Measurements from ENCODE around the gene DAZAP1. TPM values are rescaled to one million over a fixed set of nuclear protein-coding genes. Genes with fewer than 3 reads are reported as not detected.

The DAZAP1 gene
- 47.6 and 59.4 TPM in 2 replicates for total RNA-seq (2014; rRNA removed; shearing (Covaris generic))

DNA sequence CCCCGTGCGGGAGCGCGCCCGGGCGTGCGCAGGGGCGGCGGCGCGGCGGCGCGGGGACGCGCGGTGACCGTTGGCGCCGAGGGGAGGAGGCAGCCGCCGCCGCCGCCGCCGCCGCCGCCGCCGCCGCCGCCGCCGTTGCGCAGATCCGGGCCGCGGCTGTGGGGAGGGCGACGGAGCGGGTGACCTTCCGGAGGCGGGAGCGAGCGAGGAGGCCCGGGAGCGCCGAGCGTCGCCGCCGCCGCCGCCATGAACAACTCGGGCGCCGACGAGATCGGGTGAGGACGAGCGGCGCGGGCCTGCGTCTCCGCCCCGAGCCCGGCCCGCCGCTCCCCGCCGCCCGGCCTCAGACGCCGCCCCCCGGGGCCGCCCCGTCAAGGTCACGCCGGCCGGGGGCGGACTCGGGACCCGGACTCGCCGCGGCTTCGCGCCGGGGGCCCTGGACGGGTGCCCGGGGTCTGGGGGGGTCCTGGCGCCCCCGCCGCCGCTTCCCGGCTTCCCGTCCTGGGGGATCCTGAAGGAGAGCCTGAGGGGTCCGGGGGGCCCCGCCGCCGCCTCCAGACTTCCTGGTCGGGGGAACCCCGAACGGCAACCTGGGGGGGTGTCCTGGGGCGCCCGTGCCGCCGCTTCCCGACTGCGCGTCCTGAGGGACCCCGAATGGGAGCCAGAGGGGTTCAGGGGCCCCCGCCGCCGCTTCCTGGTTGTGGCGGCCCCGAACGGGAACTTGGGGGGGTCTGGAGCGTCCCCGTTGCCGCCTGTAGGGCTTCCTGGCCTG, at the start of gene DAZAP1:
DAZAP1 (plus strand) TSS at position 59 of the 772 bp plus-strand sequence; CDS start at position 247, 188 bp downstream.
- no peak for DNase-seq (ENCODE audit: low spot score)

DNA sequence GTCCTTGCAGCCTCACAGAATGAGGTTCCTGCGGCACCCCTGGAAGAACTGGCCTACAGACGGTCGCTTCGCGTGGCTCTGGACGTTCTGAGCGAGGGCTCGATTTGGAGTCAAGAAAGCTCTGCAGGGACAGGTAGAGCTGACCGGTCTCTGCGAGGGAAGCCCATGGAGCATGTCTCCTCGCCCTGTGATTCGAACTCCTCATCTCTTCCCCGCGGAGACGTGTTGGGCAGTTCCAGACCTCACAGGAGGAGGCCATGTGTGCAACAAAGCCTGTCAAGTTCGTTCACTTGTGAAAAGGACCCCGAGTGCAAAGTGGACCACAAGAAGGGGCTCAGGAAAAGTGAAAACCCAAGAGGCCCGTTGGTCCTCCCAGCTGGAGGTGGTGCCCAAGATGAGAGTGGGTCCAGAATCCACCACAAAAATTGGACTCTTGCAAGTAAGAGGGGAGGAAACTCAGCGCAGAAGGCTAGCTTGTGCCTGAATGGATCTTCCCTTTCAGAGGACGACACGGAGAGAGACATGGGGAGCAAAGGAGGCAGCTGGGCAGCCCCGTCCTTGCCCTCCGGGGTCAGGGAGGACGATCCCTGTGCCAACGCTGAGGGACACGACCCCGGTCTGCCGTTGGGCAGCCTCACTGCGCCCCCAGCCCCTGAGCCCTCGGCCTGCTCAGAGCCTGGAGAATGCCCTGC, 47.1 kb upstream of the DAZAP1 start:
- no peak for DNase-seq (ENCODE audit: low spot score)

DNA sequence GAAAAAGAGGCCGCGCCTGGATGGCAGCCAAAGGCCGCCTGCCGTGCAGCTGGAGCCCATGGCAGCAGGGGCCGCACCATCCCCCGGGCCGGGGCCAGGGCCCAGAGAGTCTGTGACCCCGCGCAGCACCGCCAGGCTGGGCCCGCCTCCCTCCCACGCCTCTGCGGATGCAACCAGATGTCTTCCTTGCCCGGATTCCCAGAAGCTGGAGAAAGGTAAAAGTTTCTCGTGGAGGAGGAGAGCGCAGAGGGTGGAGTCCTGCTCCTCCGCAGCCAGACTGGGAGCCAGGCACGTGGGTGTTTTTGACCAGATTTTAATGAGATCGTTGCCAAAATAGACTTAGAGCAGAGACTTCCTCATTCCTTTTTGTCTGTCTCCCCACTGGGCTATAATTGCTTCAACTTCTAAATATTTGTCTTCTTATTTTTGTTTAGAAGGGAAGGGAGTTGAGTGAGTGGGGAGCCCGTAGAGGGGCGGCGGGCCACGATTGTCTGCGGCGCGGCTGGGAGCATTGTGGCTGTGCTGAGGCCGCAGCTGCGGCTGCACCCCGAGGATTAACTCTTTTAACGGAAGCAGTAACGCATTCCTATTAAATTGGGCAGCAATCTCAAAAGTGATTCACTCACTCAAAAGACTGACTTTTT, 46.4 kb upstream of the DAZAP1 start:
- peak; percentile 54 for DNase-seq (ENCODE audit: low spot score)

DNA sequence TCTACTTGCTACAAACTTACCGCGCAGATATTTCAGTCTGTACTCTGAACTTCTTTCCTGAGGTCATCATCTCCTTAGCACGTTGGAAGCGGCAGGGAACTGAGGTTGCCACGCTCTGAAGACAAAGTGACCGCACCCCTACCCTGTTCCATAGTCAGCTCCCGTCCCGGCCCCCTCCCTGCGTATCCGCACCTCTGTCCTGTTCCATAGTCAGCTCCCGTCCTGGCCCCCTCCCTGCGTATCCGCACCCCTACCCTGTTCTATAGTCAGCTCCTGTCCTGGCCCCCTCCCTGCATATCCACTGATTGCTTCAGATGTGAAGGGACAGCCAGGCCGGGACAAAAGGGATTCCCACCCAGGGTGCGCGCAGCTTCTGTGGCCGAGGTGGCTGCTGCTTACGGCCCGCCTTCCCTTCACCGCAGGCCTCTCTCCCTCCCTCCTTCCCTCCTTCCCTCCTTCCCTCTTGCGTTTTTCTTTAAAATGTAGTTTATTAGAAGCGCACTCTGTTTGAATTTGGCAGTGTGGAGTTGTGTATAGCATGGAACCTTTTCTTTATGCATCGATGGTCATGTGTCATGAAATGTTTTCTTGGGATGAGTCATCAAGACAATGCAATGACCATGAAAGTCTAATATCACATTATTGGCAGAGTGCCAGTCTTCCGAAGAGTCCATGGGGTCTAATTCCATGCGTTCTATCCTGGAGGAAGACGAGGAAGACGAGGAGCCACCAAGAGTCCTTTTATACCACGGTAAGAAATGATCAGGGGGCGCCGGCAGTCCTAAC, 45.6 kb upstream of the DAZAP1 start:
- peak; percentile 13 for DNase-seq (ENCODE audit: low spot score)

DNA sequence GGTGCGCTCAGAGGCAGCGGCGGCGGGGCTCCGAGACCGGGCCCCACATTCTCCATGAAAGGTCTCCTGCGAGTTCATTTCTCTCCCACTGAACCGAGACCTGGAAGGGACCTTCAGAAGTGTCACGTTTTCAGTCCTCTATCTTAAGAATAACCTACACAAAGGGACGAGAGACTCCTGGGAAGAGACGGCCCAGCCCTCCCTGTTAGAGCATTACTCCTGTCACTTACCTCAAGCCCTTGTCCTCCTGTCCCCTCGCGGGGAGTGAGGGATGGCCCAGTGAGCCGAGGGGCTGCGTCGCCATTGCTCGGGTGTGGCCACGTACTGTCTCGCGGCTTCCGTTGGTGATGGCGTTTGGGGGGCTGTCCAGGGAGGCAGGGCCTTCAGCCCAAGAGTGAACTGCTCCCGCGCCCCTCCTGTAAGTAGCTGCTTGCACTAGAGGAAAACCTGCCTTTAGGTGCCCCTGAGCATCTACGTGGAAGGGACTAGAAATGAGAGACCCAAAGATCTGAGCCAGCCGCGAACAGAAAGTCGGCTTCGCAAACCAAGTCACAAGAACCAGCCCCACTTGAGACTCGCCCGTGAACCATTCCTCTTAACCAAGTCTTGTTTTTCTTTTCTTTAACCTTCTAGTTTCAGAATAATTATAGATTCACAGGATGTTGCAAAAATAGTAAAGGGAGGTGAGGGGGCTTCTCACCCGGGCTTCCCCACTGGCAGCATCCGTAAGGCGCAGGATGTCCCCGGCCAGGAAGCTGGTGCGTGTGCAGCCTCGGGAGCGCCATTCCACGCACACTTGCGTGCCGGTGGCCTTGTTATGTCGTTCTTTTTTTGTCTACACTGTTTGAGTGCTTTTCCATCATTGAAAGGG, 44.8 kb upstream of the DAZAP1 start:
- DNase-seq (ENCODE audit: low spot score) = no peak

DNA sequence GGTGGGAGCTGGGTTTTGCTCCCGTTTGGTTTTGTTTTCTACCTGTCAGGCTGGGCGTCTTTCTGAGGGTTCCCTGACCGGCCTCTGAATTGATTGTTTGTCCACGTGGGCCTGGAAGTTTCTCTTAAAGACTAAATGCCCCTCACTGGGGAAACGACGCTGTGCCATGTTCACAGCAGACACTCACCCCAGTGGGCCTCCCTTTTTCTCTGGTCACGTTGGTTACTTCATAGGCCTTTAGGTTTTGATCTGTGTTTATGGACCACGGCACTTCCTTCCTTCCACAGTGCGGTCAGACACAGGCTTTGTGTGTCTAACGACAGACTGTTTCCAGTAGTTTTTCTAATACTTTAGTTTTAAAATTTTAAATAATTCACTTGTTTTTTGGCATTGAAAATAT, 43.8 kb upstream of the DAZAP1 start:
- no peak for DNase-seq (ENCODE audit: low spot score)

DNA sequence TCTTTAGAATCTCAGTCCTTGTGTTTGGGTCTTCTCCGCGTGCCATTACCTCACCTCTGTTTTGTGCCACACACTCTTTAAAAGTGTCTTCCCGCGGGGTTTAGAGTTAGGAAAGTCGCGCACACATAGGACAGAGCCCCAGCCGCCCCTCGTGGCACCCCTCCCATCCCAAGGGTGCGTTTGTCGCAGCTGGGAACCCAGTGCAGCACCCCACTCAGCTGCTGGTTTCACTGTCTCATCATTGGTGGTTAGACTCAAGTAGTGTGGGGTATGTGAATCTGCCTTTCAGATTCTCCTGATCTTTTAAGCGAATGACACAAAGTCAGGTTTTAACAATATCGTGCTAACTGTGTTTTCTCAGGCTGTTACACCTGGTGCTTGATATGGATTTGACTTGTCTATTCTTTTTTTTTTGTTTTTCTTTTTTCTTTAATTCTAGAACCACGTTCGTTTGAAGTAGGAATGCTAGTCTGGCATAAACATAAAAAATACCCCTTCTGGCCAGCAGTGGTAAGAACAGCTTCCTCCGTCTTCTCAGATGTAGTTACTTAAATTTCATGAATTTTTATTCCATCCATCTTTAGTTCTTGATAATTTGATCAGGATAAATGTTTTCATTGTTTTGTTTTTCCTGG, 43.2 kb upstream of the DAZAP1 start:
- no peak for DNase-seq (ENCODE audit: low spot score)

DNA sequence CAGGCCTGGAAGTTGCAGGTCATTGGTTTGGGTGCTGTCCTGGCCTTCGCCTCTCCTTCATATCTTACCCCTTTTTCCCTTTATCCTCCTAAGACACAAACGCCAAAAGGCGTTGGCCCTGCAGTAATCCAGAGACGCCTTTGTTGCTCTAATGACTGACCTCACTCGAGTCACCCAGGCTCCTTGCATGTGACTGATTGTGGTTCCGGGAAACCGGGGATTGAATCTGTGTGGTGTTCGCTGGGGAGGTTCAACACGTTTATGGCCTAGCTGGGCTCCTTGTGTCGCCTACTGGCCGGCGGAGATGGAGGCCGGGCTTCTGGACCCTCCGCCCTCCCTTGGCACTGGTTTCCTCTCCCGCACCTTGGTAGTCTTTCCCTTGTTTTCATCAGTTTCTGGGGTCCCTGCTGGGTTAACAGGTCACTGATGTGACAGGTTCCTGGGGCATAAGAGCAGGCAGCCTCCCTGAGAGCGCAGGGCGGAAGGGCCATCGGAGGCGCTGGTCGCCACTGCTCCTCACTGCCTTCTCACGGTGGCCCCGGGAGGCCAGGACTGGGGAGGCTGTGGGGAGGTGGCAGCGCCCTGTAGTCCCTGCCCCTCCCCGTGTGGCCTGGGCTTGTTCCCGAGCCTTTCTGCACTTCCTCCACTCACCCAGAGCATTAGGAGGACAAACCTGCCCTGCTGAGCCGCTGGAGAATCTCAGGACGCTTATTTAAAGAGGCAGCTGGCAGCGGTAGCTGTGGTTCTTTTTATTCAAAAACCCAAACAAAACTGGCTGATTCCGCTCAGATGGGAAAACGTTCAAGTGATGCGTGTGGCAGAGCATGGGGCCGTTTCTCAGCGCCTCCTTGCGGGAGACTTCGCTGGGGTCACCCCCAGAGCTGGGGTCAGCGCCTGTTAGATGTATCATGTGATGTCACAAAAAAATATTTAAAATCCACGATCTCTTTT, 41.8 kb upstream of the DAZAP1 start:
- DNase-seq (ENCODE audit: low spot score) = no peak

DNA sequence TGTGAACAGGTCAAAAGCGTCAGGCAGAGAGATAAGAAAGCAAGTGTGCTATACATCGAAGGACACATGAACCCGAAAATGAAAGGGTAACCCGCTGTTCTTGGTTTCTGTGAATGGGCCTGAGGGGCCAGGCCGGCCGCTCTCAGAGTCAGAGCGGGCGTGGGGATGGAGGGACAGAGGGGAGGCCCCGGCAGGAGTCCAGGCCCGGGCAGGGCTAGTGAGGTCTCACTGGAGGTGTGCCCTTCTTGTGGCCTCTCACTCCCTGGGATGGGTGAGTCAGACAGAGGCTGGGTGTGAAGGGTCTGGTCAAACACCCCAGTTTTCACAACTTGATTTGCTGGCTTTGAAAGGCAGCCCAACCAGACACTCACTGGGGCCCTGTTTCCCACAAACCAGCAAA, 41.1 kb upstream of the DAZAP1 start:
- DNase-seq (ENCODE audit: low spot score) = no peak

DNA sequence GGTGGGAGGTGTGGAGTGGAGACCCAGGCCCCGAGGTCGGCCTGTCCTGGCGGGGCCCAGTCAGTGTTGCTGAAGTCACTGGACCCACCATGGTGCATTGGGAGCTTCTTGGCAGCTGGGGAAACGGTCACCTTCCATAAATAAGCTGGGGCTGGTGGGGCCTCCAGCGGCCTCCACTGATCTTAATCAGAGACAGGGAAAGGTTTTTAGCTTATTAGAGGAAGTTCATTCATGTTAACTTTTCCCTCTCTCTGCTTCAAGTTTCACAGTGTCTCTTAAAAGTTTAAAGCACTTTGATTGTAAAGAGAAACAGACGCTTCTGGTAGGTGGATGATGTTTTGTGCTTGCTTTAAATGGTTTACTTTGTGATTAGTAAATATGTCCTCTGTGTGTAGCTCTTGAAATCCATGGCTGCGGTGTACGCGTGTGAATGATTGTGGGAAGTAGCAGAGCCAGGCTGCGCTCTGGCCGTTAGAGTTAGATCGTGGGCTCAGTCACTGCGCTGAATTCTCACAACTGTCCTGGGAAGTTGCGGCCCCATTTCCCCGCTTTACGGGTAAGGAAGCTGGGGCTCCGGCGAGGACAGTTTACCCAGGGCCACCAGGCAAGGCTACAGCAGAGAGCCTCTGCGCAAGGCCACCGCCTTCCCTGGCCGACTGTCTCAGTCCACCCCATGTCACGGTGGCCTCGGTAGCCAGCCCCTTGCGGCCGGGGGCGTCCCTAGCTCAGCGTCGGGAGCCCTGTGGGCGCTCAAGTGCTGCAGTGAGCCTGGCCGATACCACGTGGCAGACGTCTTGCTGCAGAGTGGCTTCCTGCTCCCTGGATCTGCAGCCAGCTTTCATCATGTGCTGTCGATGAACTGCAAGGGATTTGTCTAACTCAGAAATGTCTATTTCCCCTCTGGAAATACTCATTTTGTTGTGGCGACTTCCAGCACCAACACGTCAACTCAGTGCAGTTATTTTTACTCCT, 40.2 kb upstream of the DAZAP1 start:
- DNase-seq (ENCODE audit: low spot score) = no peak

DNA sequence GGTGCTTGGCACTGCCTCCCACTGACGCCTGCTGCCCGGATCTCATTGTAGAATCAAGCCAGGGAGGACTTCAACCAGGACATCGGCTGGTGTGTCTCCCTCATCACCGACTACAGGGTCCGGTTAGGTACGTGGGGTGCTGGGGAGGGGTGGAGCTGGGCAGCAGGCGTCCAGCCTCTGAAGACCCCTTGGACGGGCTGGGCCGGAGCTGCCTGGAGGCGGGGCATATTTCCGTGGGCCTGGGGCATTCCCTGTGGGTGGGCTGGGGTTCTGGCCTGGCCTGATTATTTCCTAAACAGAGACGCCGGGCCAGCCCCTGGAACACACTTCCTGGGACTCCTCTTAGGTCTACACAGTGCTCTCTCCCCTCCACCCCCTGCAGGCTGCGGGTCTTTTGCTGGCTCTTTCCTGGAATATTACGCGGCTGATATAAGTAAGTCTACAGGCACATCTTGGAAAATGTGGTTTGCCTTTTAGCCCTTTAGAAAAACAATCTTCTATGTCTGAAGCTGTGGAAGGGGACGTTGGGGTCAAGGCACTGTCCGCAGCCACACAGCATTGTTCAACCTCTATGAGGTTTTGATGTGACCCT, 38.1 kb upstream of the DAZAP1 start:
- DNase-seq (ENCODE audit: low spot score) = no peak

DNA sequence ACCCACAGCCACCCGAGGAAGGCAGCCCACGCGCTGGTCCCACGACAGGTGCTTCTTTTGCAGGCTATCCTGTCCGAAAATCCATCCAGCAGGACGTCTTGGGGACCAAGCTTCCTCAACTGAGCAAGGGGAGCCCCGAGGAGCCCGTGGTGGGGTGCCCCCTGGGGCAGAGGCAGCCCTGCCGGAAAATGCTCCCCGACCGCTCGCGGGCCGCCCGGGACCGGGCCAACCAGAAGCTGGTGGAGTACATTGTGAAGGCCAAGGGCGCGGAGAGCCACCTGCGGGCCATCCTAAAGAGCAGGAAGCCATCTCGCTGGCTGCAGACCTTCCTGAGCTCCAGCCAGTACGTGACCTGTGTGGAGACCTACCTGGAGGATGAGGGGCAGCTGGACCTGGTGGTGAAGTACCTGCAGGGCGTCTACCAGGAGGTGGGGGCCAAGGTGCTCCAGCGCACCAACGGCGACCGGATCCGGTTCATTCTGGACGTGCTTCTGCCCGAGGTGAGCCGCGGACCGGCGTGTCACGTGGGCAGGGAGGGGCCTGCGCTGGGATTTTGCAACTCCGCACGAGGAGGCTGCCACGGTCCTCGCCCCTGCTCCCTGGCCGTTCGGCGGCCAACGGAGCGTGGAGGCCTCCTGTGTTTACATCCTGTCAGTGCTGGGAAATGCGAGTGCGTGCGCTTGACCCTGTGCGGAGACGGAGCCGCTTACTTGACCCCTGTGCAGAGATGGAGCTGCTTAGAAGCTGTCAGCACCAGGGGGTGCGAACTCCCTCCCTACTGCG, 36.6 kb upstream of the DAZAP1 start:
- DNase-seq (ENCODE audit: low spot score) = no peak

DNA sequence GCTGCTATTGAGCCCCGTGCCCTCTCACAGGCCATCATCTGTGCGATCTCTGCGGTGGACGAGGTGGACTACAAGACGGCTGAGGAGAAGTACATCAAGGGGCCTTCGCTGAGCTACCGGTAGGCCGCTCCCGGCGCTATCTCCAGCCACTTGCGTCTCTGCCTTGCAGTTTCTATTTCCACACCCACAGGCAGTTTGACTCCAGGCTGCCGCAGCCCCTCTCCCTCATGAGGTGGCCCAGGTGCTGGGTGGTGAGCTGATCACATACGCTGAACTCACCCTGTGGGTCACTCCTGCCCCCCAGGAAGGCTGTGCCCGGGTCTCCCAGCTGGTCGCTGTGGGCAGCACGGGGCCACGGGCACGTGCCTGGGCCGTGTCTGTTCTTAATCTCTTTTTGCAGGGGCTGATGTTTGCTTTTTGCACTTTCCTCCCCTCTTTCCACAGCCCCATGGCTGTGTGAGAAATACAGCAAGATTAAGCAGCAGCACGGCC, 34.3 kb upstream of the DAZAP1 start:
- no peak for DNase-seq (ENCODE audit: low spot score)

DNA sequence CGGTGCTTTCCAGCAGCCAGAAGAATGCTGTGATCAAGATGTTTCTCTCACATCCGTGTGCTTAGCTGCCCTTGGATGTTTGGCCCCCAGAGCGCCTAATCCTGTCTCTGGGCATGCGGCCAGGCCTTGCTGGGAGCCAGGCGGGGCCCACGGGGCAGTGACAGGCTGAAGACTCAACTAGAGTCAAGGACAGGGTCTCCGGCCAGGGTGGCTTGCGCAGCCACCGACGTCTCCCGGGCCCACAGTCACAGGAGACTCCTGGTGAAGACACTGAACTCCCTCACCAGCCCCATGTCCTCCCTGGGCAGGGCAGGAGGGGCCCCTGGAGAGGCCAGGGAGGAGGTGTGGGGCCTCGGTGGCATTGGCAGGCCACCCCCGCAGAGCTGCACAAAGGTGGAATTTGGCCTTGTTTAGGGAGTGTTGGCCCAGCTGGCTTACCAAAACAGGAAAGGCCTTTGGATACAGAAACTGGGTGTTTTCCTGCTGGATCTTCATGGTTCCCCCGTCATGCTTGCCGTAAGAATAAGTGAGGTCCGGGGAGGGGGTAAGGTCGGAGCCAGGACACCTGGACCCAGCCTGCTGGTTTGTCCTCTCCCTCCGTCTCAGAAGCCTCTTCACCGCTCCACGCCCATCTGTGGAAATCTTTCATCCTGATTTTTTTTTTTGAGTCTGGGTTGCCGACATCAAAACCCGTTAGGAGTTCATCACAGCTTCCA, 33.7 kb upstream of the DAZAP1 start:
- DNase-seq (ENCODE audit: low spot score) = no peak

DNA sequence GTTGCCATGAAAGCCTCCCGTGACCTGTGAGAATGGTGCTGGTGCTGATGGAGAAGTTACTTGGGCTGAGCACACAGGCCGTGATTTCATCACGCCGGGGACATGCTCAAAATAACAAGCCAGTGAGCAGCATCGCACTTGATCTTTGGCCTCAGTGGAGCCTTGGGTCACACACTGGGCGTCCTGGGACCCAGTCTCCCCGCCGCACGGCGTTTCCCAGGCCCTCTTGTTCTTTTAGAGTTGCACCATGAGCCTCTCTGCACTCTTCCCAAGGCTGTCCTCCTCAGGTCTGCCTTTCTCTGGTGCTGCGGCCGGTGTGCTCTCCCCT, 33.2 kb upstream of the DAZAP1 start:
- DNase-seq (ENCODE audit: low spot score) = no peak

DNA sequence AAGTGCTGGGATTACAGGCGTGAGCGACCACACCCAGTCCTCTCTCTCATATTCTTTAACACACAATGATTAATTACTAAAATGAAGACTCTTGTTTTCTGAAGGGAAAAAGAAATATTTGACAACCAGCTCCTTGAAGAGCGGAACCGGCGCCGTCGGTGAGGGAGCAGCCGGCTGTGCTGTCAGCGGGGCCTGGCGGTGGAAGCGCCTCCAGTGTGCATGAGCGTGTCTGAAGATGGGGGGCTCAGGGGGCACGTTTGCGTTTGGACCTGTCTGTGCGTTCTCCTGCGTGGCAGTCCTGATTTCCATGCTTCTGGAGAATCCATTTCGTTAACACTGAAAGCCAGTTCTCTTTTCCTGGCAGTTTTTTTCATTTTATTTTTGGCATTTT, 31.0 kb upstream of the DAZAP1 start:
- no peak for DNase-seq (ENCODE audit: low spot score)
